Body of pancreas (tissue), 4 donors: ENCODE data around the gene P3H2.
"Not testable (repeated sequence)": the region's sequence is repeated elsewhere in the genome, so short reads cannot be mapped to it uniquely, and the experiment has no call there.

Source experiments
- POLR2A ChIP-seq, 3 donors: fragments of 450-650 bp; IDR thresholded peaks; one replicate each; pipeline ENCODE4 v1.6.1; 2016; ENCODE audit warnings: antibody characterized with exemption in 3 of 3, mild to moderate bottlenecking in 2 of 3
- TF ChIP-seq, protein P1 (sequence below), 7 experiments: fragments of 450-650 bp in 4 of 7; fragments of 200-600 bp in 3 of 7; sonication (generic) in 3 of 7; IDR thresholded peaks; one replicate each; pipeline ENCODE4 v1.5.1; 2016 to 2019; ENCODE audit warnings: antibody characterized with exemption in 7 of 7

DNA sequence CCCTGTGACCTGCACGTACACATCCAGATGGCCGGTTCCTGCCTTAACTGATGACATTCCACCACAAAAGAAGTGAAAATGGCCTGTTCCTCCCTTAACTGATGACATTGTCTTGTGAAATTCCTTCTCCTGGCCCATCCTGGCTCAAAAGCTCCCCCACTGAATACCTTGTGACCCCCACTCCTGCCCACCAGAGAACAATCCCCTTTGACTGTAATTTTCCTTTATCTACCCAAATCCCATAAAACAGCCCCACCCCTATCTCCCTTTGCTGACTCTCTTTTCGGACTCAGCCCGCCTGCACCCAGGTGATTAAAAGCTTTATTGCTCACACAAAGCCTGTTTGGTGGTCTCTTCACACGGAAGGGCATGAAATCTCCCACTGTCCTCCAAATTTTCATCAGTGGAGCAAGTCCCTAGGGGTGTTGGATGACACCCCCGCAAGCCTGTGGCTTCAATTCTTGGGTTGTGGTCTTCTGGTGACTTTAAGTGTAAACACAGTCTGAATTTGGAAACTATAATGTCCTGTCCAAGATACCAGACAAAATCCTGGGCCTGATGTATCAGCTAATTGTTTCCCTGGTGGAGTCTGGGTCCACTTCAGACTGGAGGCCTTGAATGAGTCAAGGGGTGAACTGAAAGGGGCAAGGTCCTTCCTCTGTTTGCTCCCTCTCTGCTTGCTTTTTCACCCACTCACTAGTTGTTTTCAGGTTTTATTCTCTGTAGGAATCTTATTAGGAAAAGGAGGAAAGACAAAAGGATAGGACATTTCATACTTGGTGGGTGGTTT is 29.3 kb upstream of the P3H2 start:
- TF ChIP-seq, protein P1, sequence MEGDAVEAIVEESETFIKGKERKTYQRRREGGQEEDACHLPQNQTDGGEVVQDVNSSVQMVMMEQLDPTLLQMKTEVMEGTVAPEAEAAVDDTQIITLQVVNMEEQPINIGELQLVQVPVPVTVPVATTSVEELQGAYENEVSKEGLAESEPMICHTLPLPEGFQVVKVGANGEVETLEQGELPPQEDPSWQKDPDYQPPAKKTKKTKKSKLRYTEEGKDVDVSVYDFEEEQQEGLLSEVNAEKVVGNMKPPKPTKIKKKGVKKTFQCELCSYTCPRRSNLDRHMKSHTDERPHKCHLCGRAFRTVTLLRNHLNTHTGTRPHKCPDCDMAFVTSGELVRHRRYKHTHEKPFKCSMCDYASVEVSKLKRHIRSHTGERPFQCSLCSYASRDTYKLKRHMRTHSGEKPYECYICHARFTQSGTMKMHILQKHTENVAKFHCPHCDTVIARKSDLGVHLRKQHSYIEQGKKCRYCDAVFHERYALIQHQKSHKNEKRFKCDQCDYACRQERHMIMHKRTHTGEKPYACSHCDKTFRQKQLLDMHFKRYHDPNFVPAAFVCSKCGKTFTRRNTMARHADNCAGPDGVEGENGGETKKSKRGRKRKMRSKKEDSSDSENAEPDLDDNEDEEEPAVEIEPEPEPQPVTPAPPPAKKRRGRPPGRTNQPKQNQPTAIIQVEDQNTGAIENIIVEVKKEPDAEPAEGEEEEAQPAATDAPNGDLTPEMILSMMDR (IDR thresholded peaks at IDR 0.05), result not testable (repeated sequence)
- not testable (repeated sequence) for TF ChIP-seq POLR2A (IDR thresholded peaks at IDR 0.05)
